ENCODE measurements around the gene DSCAM.

DNA sequence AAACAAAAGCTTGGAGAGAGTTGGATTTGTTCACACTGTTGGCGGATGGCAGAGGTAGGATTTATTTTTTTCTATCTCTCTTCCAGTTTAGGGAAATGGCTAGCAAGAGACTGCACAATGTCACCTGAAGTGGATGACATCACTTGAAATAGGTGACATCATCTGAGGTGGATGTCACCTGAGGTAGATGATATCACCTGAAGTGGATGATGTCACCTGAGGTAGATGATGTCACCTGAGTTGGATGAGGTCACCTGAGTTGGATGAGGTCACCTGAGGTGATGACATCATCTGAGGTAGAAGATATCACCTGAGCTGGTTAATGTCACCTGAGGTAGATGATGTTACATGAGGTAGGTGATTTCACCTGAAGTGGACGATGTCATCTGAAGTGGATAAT, 413.4 kb downstream of the DSCAM start:
- TF ChIP-seq, protein P1, sequence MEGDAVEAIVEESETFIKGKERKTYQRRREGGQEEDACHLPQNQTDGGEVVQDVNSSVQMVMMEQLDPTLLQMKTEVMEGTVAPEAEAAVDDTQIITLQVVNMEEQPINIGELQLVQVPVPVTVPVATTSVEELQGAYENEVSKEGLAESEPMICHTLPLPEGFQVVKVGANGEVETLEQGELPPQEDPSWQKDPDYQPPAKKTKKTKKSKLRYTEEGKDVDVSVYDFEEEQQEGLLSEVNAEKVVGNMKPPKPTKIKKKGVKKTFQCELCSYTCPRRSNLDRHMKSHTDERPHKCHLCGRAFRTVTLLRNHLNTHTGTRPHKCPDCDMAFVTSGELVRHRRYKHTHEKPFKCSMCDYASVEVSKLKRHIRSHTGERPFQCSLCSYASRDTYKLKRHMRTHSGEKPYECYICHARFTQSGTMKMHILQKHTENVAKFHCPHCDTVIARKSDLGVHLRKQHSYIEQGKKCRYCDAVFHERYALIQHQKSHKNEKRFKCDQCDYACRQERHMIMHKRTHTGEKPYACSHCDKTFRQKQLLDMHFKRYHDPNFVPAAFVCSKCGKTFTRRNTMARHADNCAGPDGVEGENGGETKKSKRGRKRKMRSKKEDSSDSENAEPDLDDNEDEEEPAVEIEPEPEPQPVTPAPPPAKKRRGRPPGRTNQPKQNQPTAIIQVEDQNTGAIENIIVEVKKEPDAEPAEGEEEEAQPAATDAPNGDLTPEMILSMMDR (IDR thresholded peaks at IDR 0.05): no peak
- no peak for TF ChIP-seq POLR2A (IDR thresholded peaks at IDR 0.05)
